ENCODE results near the gene FN3K. TPM values are rescaled to one million over a fixed set of nuclear protein-coding genes. Genes with fewer than 3 reads are reported as not detected.

Gene FN3K
- total and polyA plus RNA-seq, 2 of the 8 experiments (the other 6 are each of a cell fraction or from before 2014, with no cell fraction given): 0.88 to 14.2 TPM

GRCh38 chr17:82692268-82692667 is 43.1 kb upstream of the FN3K start (continued):
- TF ChIP-seq BCL11A (IDR thresholded peaks at IDR 0.05; ENCODE audit: low read depth in 2 of 2, low read length in 2 of 2) (no peak), GABPA (IDR thresholded peaks at IDR 0.05; ENCODE audit: borderline replicate concordance, insufficient read depth, low read length) (no peak), SIX5 (IDR thresholded peaks at IDR 0.05; ENCODE audit: low read depth, low read length) (no peak), CREB1 (IDR thresholded peaks at IDR 0.05) (no peak), POLR2A (IDR thresholded peaks at IDR 0.05; ENCODE audit: control extremely low read depth in 1 of 2, low read depth in 2 of 2, low read length in 2 of 2) (no peak), ASH2L (IDR thresholded peaks at IDR 0.05; ENCODE audit: low read length) (no peak)
- TF ChIP-seq, protein P1, sequence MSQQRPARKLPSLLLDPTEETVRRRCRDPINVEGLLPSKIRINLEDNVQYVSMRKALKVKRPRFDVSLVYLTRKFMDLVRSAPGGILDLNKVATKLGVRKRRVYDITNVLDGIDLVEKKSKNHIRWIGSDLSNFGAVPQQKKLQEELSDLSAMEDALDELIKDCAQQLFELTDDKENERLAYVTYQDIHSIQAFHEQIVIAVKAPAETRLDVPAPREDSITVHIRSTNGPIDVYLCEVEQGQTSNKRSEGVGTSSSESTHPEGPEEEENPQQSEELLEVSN (IDR thresholded peaks at IDR 0.05): no peak

Measured in H1 (cell line).